SU-DHL-6 (cell line): ENCODE data around the gene SFSWAP.

Experiments used
- CTCF ChIP-seq: fragments of 200-600 bp; sonication (generic); IDR thresholded peaks from one replicate; pipeline ENCODE4 v1.5.1; 2017; ENCODE audit warnings: antibody characterized with exemption, mild to moderate bottlenecking, low read length, moderate library complexity; ENCODE audit not compliant: insufficient read depth, poor library complexity, severe bottlenecking
- EZH2phosphoT487 ChIP-seq: fragments of 200-600 bp; sonication (generic), shearing (Covaris generic); conservative IDR thresholded peaks from 2 replicates; pipeline ENCODE4 v1.6.1; 2018; ENCODE audit warnings: mild to moderate bottlenecking, antibody characterized with exemption, low read length, moderate library complexity, mixed read lengths

GRCh38 chr12:131672311-131672940 is 38.5 kb upstream of the SFSWAP start:
- TF ChIP-seq CTCF (no peak), EZH2phosphoT487 (no peak)
